ENCODE results near the gene CIITA.
"Not testable (repeated sequence)": the region's sequence is repeated elsewhere in the genome, so short reads cannot be mapped to it uniquely, and the experiment has no call there.

CIITA gene

DNA sequence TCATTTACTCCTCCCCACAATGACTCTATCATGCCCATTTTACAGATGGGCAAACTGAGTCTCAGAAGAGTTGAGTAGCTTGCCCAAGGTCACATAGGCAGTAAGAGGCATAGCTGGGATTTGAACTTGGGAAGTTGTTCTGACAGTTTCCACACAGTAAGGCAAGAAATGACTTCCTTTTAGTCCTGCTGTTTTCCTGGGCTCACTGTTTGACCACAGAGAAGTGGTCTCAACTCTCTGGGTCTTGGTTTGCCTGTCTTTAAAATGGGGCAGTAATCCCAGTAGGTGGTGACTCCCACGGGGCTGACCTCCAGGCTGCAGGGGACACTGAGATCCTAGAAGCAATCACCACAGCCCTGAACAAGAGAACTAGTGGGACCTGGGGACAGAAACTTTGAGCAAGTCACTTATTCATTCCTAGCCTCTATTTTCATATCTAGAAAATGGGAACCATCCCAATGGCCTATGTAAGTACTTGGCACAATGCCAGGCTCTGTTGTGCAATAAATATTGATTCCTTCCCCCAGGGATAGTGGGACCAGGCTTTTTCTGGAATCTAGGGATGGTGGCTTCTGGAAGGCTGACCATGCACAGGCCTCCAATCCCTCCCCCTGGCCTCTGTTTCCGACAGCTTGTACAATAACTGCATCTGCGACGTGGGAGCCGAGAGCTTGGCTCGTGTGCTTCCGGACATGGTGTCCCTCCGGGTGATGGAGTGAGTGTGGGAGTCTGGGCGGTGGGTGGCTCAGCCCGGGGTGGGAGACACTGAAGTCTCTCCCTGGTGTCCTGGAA is 44.7 kb downstream of the CIITA start:
- Histone ChIP-seq H3K23ac (ENCODE audit: low read length) (no peak overlapping the region), H2BK15ac (replicated peaks; ENCODE audit: low read depth) (no peak overlapping the region), H3K4me3 (ENCODE audit: low read length) (no peak overlapping the region), H3K79me1 (ENCODE audit: low read length) (no peaks in the 10 kb centered on the region), H3K27me3 (ENCODE audit: insufficient read depth, low read length, poor library complexity) (no peaks in the 10 kb centered on the region), H2BK120ac (ENCODE audit: low read depth, low read length) (no peak overlapping the region), H2BK5ac (ENCODE audit: low read length) (no peak overlapping the region), H3K27ac (ENCODE audit: low read depth, low read length) (no peak overlapping the region), H4K5ac (ENCODE audit: low read length) (no peak overlapping the region), H3K18ac (ENCODE audit: low read length) (no peak overlapping the region), H3K4ac (ENCODE audit: low read depth, low read length) (no peak overlapping the region), H3K9ac (ENCODE audit: low read length) (no peak overlapping the region), H3K36me3 (ENCODE audit: control insufficient read depth, insufficient read depth, low read length) (peaks cover 3% of the 10 kb centered on the region), H3K4me1 (ENCODE audit: control insufficient read depth, low read depth, low read length) (no peaks in the 10 kb centered on the region), H3K4me2 (ENCODE audit: low read length) (no peak overlapping the region), H3K79me2 (ENCODE audit: control insufficient read depth, insufficient read depth, low read length) (no peaks in the 10 kb centered on the region), H4K8ac (ENCODE audit: low read depth, low read length) (no peak overlapping the region), H2AK5ac (ENCODE audit: low read length) (no peak overlapping the region), H3K56ac (ENCODE audit: low read length) (no peak overlapping the region)
- WGBS (ENCODE audit: extremely low coverage, insufficient coverage, low lambda C conversion rate) = no CpG with 5 or more reads among the region's 10 CpGs
- no peak for DNase-seq

DNA sequence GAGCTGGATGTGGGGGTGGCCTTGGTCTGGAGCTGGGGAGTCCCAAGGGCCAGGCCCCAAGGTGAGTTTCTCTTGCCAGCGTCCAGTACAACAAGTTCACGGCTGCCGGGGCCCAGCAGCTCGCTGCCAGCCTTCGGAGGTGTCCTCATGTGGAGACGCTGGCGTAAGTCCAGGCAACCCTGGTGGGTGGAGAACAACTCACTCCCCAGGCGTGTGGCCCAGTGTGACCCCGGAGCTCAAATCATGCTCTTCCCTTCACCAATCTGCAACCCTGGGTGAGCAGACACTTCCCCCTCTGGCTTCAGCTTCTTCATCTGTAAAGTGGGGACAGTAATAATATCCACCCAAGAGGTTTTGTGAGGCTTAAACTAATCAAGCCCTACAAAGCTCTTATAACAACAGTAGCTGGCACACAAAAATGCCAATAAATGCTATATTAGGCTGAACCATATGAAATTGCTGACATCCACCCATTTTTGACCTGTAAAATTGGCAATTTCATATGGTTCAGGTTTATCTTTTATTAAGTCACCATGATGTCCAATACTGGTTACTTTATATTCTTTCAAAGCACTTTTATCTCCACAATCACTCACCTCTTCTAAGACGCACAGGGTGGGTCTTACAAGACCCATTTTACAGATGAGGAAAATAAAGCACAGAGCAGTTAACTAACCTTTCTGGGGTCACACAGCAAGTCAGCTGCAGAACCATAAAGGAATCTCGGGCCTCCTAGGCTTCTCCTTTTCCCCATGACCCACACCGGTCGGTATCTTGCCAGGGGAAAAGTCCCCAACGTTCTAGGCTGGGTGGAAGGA is 45.5 kb downstream of the CIITA start:
- H2AK5ac ChIP-seq (ENCODE audit: low read length) = no peak overlapping the region
- no peak overlapping the region for H3K27ac ChIP-seq (ENCODE audit: low read depth, low read length)
- H2BK5ac ChIP-seq (ENCODE audit: low read length) = no peak overlapping the region
- no peak overlapping the region for H3K9ac ChIP-seq (ENCODE audit: low read length)
- no peak overlapping the region for H4K8ac ChIP-seq (ENCODE audit: low read depth, low read length)
- H3K79me2 ChIP-seq (ENCODE audit: control insufficient read depth, insufficient read depth, low read length) = no peaks in the 10 kb centered on the region
- no peak overlapping the region for H2BK15ac ChIP-seq (replicated peaks; ENCODE audit: low read depth)
- H3K79me1 ChIP-seq (ENCODE audit: low read length) = no peaks in the 10 kb centered on the region
- H3K18ac ChIP-seq (ENCODE audit: low read length) = no peak overlapping the region
- no peaks in the 10 kb centered on the region for H3K4me1 ChIP-seq (ENCODE audit: control insufficient read depth, low read depth, low read length)
- H4K5ac ChIP-seq (ENCODE audit: low read length) = no peak overlapping the region
- no peak overlapping the region for H3K4me2 ChIP-seq (ENCODE audit: low read length)
- DNase-seq = no peak
- no peak overlapping the region for H3K23ac ChIP-seq (ENCODE audit: low read length)
- H3K4ac ChIP-seq (ENCODE audit: low read depth, low read length) = no peak overlapping the region
- no peak overlapping the region for H3K56ac ChIP-seq (ENCODE audit: low read length)
- no CpG with 5 or more reads among the region's 14 CpGs for WGBS (ENCODE audit: extremely low coverage, insufficient coverage, low lambda C conversion rate)
- H3K27me3 ChIP-seq (ENCODE audit: insufficient read depth, low read length, poor library complexity) = no peaks in the 10 kb centered on the region
- no peak overlapping the region for H3K4me3 ChIP-seq (ENCODE audit: low read length)
- no peak overlapping the region for H2BK120ac ChIP-seq (ENCODE audit: low read depth, low read length)
- peaks cover 3% of the 10 kb centered on the region for H3K36me3 ChIP-seq (ENCODE audit: control insufficient read depth, insufficient read depth, low read length)

DNA sequence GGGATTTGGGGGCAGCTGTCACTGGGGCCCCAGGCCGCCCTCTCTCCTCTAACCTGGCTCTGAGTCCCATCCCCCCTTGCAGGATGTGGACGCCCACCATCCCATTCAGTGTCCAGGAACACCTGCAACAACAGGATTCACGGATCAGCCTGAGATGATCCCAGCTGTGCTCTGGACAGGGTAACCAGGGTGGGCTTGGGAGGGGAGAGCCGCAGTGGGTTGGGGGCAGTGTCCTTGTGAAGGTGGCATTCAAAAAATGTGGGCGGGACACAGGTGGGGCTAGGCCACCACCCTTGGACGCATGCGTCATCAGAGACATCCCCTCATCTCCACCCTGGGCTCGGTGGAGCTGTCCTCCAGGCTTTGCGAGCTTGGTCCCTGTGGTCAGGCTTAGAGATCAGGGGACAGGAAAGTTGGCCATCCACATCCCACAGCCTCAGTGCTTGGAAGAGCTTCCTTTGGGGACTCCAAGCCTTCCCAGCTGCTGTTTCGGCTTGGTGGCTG is 46.2 kb downstream of the CIITA start:
- H4K8ac ChIP-seq (ENCODE audit: low read depth, low read length) = no peak overlapping the region
- H3K4me1 ChIP-seq (ENCODE audit: control insufficient read depth, low read depth, low read length) = no peaks in the 10 kb centered on the region
- H4K5ac ChIP-seq (ENCODE audit: low read length) = no peak overlapping the region
- H3K27me3 ChIP-seq (ENCODE audit: insufficient read depth, low read length, poor library complexity) = no peaks in the 10 kb centered on the region
- no peak overlapping the region for H2BK15ac ChIP-seq (replicated peaks; ENCODE audit: low read depth)
- H3K18ac ChIP-seq (ENCODE audit: low read length) = no peak overlapping the region
- no peak overlapping the region for H2BK5ac ChIP-seq (ENCODE audit: low read length)
- H3K4me2 ChIP-seq (ENCODE audit: low read length) = no peak overlapping the region
- H3K56ac ChIP-seq (ENCODE audit: low read length) = no peak overlapping the region
- H3K9ac ChIP-seq (ENCODE audit: low read length) = no peak overlapping the region
- no peaks in the 10 kb centered on the region for H3K79me2 ChIP-seq (ENCODE audit: control insufficient read depth, insufficient read depth, low read length)
- no peak overlapping the region for H3K27ac ChIP-seq (ENCODE audit: low read depth, low read length)
- DNase-seq = peak; percentile 43
- H3K23ac ChIP-seq (ENCODE audit: low read length) = no peak overlapping the region
- H3K79me1 ChIP-seq (ENCODE audit: low read length) = no peaks in the 10 kb centered on the region
- peaks cover 3% of the 10 kb centered on the region for H3K36me3 ChIP-seq (ENCODE audit: control insufficient read depth, insufficient read depth, low read length)
- H3K4ac ChIP-seq (ENCODE audit: low read depth, low read length) = no peak overlapping the region
- no peak overlapping the region for H2AK5ac ChIP-seq (ENCODE audit: low read length)
- no peak overlapping the region for H3K4me3 ChIP-seq (ENCODE audit: low read length)
- no CpG with 5 or more reads among the region's 10 CpGs for WGBS (ENCODE audit: extremely low coverage, insufficient coverage, low lambda C conversion rate)
- H2BK120ac ChIP-seq (ENCODE audit: low read depth, low read length) = no peak overlapping the region

DNA sequence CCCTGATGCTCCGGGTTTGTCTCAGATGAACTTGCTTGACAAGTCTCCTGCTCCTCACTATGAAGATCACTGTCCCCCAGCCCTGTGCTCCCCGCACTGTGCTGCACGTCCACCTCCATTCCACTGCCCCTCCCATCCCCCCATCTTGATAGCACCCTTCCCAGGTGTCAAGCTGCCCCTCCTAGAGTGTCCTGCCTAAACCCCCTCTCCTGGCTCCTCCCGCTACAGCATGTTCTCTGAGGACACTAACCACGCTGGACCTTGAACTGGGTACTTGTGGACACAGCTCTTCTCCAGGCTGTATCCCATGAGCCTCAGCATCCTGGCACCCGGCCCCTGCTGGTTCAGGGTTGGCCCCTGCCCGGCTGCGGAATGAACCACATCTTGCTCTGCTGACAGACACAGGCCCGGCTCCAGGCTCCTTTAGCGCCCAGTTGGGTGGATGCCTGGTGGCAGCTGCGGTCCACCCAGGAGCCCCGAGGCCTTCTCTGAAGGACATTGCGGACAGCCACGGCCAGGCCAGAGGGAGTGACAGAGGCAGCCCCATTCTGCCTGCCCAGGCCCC is 46.7 kb downstream of the CIITA start:
- Histone ChIP-seq H3K79me2 (ENCODE audit: control insufficient read depth, insufficient read depth, low read length) (no peaks in the 10 kb centered on the region), H2BK120ac (ENCODE audit: low read depth, low read length) (no peak overlapping the region), H3K56ac (ENCODE audit: low read length) (no peak overlapping the region), H4K8ac (ENCODE audit: low read depth, low read length) (no peak overlapping the region), H3K4me3 (ENCODE audit: low read length) (no peak overlapping the region), H3K79me1 (ENCODE audit: low read length) (no peaks in the 10 kb centered on the region), H3K27me3 (ENCODE audit: insufficient read depth, low read length, poor library complexity) (no peaks in the 10 kb centered on the region), H2BK15ac (replicated peaks; ENCODE audit: low read depth) (no peak overlapping the region), H3K4me1 (ENCODE audit: control insufficient read depth, low read depth, low read length) (no peaks in the 10 kb centered on the region), H3K36me3 (ENCODE audit: control insufficient read depth, insufficient read depth, low read length) (peaks cover 3% of the 10 kb centered on the region), H4K5ac (ENCODE audit: low read length) (no peak overlapping the region), H3K18ac (ENCODE audit: low read length) (no peak overlapping the region), H2AK5ac (ENCODE audit: low read length) (no peak overlapping the region), H3K4ac (ENCODE audit: low read depth, low read length) (no peak overlapping the region), H3K23ac (ENCODE audit: low read length) (no peak overlapping the region), H3K4me2 (ENCODE audit: low read length) (no peak overlapping the region), H3K27ac (ENCODE audit: low read depth, low read length) (no peak overlapping the region), H2BK5ac (ENCODE audit: low read length) (no peak overlapping the region), H3K9ac (ENCODE audit: low read length) (no peak overlapping the region)
- no peak for DNase-seq
- WGBS (ENCODE audit: extremely low coverage, insufficient coverage, low lambda C conversion rate) = no CpG with 5 or more reads among the region's 14 CpGs

DNA sequence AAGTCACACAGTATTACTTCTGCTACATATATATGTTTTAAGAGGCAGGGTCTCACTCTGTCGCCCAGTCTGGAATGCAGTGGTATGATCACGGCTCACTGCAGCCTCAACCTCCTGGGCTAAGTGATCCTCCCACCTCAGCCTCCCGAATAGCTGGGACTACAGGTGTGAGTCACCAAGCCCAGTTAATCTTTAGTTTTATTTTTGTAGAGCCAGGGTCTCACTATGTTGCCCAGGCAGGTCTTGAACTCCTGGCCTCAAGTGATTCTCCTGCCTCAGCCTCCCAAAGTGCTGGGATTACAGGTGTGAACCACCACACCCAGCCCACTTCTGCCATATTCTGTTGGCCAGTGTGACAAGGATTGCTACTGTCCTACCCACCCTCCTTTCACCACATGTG is 48.3 kb downstream of the CIITA start:
- H3K27ac ChIP-seq (ENCODE audit: low read depth, low read length); H3K79me2 ChIP-seq (ENCODE audit: control insufficient read depth, insufficient read depth, low read length); H3K27me3 ChIP-seq (ENCODE audit: insufficient read depth, low read length, poor library complexity); H3K36me3 ChIP-seq (ENCODE audit: control insufficient read depth, insufficient read depth, low read length); H3K9ac ChIP-seq (ENCODE audit: low read length); DNase-seq; H3K23ac ChIP-seq (ENCODE audit: low read length); H3K56ac ChIP-seq (ENCODE audit: low read length); H4K8ac ChIP-seq (ENCODE audit: low read depth, low read length); H2BK120ac ChIP-seq (ENCODE audit: low read depth, low read length); H3K79me1 ChIP-seq (ENCODE audit: low read length); H2BK5ac ChIP-seq (ENCODE audit: low read length); H2AK5ac ChIP-seq (ENCODE audit: low read length); H3K4me2 ChIP-seq (ENCODE audit: low read length); H3K18ac ChIP-seq (ENCODE audit: low read length); H3K4me3 ChIP-seq (ENCODE audit: low read length); H3K4me1 ChIP-seq (ENCODE audit: control insufficient read depth, low read depth, low read length); H4K5ac ChIP-seq (ENCODE audit: low read length); H2BK15ac ChIP-seq (replicated peaks; ENCODE audit: low read depth); H3K4ac ChIP-seq (ENCODE audit: low read depth, low read length): not testable (repeated sequence)
- no CpG with 5 or more reads among the region's 3 CpGs for WGBS (ENCODE audit: extremely low coverage, insufficient coverage, low lambda C conversion rate)
